HG03457 (cell line): ENCODE measurements around the gene SUSD2.
"Not testable (repeated sequence)": the region's sequence is repeated elsewhere in the genome, so short reads cannot be mapped to it uniquely, and the experiment has no call there.

ENCODE experiments used
- ATAC-seq: cut with Tn5 transposase; IDR thresholded peaks from one replicate; pipeline ENCODE4 v1.9.1; 2021; ENCODE audit warnings: moderate number of reproducible peaks; ENCODE audit not compliant: unreplicated experiment

Gene SUSD2

DNA sequence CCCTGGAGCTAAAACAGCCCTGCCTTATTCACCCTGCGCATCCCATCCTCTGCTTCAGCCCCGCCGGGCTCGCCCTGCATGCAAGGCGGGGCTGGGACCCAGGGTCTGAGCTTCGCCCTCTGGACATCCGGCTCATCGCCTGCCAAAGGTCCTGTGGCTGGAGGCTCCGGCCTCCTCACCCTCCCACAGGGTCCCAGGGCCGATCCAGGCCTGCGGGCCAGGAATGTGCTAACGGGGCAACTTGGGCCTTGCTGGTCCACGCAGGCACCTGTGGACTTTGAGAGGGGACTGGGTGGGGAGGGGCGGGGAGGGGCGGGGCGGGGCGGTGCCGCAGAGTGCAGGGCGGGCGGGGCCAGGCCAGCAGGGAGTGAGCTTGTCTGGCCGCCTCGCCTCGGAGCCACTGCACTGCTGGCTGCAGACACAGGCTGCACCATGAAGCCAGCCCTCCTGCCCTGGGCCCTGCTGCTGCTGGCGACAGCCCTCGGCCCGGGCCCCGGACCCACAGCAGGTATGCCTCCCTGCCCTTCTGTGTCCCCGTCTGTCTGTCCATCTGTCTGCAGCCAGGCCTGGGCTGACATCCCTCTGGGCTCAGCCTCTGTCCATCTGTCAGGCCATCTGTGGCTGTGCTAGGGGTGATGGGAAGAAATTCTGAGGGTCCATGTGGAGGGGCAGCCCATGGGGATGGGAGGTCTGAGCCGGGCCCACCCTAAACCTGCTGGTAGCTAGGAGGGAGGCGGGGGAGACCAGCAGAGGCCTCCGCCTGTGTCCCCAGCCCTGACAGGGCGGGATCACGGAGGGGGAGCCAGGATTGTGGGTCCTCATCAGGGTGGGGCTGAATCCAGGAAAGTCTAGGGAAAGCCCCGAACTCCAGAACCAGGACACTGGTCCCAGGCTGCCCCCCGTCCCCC lies at the start of gene SUSD2:
Gene SUSD2 (plus strand): TSS at position 400 of the 908 bp plus-strand sequence. CDS start 33 bp downstream, at position 433.
- no peak for ATAC-seq

DNA sequence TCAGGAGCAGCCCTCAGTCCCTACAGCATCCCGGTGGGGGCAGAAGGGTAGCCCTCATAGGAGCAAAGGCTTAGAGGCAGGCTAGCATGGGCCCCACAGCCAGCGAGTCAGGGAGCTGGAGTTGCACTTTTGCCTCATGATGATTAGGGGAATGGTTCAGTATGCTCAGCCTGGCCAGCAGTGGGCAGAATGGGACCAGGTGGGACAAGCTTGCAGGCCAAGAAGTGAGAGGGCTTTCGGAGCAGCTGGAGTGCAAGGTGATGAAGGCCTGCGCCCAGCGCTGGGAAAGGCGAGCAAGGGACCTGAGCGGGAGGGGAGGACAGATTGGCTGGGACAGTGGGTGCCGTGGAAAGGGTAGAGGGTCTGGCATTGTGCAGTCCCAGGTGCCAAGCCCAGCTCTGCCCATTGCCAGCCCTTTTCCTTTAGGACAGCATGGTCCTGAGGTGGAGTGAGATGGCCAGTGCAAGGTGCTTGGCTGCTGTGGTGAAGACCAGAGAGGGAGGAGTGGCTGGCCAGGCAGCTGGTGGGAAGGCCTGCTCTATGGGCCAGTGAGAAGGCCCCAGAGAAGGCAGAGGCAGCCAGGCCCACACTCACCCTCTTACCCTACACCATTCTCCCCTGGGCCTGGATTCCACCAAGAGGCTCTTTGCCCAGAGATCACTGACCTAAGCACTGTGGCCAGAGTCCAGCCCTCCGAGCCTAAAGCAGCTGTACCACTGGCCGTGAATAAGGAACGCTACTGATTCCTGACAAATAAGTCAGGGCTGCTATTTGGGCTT lies 47.9 kb upstream of the SUSD2 start:
- ATAC-seq, result no peak

- no peak for ATAC-seq
Measured at GRCh38 chr22:24134090-24134846, 47.0 kb upstream of the SUSD2 start.

DNA sequence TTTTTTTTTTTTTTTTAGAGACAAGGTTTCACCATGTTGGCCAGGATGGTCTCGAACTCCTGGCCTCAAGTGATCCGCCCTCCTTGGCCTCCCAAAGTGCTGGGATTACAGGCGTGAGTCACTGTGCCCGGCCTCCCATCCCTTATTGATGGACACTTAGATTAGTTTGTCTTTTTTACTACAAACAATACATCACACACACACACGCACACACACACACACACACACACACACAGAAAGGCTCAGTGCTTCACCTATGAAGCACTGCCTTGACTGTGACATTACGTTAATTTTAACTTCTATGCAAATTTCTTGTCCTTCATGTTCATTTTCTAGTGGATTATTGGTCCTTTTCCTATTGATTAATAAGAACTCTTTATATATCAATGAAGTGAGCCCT lies 44.8 kb upstream of the SUSD2 start:
- ATAC-seq, result not testable (repeated sequence)

- no peak for ATAC-seq
Measured at GRCh38 chr22:24137595-24137994, 43.7 kb upstream of the SUSD2 start.

GRCh38 chr22:24138649-24139420 lies 42.5 kb upstream of the SUSD2 start:
- ATAC-seq, result no peak

DNA sequence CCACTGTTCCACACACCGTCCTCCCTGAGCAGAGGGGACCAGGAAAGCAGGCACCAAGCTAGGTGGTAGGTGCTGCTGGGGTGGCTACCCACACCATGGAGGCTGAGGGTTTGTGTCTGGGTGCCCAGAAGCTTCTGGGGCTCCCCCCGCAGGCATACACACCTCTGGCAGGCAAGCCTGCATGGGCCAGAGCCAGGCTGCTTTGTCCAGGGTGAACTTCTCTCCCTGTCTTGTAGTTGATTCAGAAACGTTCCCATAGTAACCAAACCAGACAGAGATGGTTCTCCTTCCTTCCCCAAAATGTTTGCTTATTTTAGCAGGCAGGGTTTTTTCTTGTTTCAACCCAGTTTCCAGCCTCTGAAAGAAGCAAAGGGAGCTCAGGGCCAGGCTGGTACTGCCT lies 40.9 kb upstream of the SUSD2 start:
- ATAC-seq, result no peak

- no peak for ATAC-seq
Measured at GRCh38 chr22:24141586-24141985, 39.7 kb upstream of the SUSD2 start.

GRCh38 chr22:24142241-24142640 lies 39.0 kb upstream of the SUSD2 start:
- ATAC-seq, result no peak

DNA sequence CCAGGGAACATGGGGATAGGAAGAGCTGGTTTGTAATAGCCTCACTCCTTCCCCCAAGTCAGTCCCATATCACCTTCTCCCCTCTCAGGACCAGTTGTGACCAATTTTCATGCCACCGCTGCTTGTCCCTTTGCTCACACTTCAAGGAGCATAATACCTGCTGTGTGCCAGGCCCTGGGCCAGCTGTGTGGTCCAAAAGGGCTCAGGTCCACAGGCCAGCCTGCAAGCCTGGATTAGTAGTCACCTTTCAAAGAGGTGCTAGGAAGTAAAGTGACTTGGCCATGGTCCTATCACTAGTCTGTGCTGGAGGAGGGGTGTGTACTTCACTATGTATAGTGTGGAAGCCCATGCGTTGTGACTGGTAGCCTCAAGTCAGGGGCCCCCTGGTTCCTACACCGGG lies 38.5 kb upstream of the SUSD2 start:
- ATAC-seq, result no peak

- no peak for ATAC-seq
Measured at GRCh38 chr22:24144056-24144777, 37.1 kb upstream of the SUSD2 start.

GRCh38 chr22:24144778-24145085 lies 36.6 kb upstream of the SUSD2 start:
- ATAC-seq, result no peak

DNA sequence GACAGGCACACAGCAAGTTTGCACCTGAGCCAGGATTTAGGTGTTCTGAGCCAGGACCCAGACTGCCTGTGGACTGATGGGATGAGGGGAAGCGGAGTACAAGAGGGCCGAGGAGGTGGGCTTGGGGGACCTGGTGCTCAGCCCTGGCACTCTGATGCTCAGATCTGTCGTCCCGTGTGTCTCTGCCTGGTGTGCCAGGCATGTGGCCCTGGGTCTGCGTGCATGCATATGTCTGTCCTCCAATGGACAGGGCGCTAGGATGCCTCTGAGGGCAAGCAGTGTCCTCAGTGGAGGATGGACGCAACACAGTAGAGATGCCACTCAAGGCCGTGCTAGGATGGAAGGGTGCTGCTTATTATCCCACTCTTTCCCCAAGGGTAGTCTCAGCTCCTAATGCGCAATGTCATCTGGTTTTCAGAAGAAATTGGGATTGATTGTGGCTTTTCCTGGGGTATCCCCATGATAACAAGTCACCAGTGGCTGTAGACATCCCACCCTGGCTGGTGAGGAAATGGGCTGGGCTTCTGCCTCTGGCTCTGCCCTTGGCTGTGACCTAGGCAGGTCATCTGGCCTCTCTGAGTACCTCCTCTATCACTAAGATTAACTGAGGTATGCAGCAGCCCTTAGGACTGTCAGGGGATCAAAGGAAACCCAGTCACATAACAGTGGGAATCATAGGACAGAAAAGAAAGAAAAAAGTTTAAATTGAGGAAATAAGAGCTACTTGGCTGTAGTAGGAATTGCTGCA lies 35.7 kb upstream of the SUSD2 start:
- no peak for ATAC-seq

DNA sequence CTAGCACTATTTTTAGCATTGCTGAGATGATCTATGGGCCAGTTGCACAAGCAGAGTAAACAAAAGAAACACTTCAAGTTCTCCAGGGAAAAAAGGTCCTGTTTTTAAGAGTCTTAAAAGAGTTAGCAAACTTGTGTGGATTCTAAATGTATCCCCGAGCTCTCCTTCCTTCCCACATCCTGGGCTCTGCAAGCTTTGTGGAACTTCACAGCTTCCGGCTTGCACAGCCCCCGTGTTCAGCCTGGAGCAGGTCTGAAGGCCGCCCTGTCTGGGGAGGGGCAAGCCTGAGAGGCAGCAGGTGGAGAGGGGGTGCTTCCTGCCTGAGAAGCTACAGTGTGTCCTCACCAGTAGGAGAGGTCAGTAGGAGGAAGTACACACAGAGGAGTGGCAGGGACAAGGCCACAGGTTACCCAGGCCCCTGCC lies 35.1 kb upstream of the SUSD2 start:
- no peak for ATAC-seq

GRCh38 chr22:24146791-24147353 lies 34.4 kb upstream of the SUSD2 start:
- ATAC-seq, result no peak

- ATAC-seq, result no peak
Measured at GRCh38 chr22:24147666-24148065, 33.6 kb upstream of the SUSD2 start.

GRCh38 chr22:24148266-24149197 lies 32.8 kb upstream of the SUSD2 start:
- no peak for ATAC-seq

GRCh38 chr22:24149198-24149590 lies 32.1 kb upstream of the SUSD2 start:
- no peak for ATAC-seq
